Smooth muscle cell (in vitro differentiated cells): Measurements from ENCODE around the gene SLC31A1. TPM values are rescaled to one million over a fixed set of nuclear protein-coding genes. Genes with fewer than 3 reads are reported as not detected.

Experiments
- DNase-seq: peaks from one replicate; lab custom pipeline; 2025; ENCODE audit not compliant: unreplicated experiment; lab: John Stamatoyannopoulos, UW
- H2AFZ ChIP-seq: fragments of 200-600 bp; sonication (generic); 2 replicates; pipeline ENCODE4 v1.6.0; 2016; ENCODE audit warnings: antibody characterized with exemption, low read depth, mild to moderate bottlenecking
- H3F3A ChIP-seq: fragments of 200-600 bp; sonication (generic); 2 replicates; pipeline ENCODE4 v1.6.0; 2017; ENCODE audit warnings: antibody characterized with exemption, low read depth
- H3K27ac ChIP-seq: fragments of 200-600 bp; sonication (generic); 2 replicates; pipeline ENCODE4 v1.5.1; 2016; ENCODE audit warnings: low read depth, mild to moderate bottlenecking
- H3K27me3 ChIP-seq: fragments of 200-600 bp; sonication (generic); 2 replicates; pipeline ENCODE4 v1.6.1; 2016; ENCODE audit warnings: low read depth, mild to moderate bottlenecking
- H3K36me3 ChIP-seq: fragments of 200-600 bp; sonication (generic); 2 replicates; pipeline ENCODE4 v1.5.1; 2016; ENCODE audit warnings: low read depth
- H3K4me1 ChIP-seq: fragments of 200-600 bp; sonication (generic); 2 replicates; pipeline ENCODE4 v1.5.1; 2016; ENCODE audit warnings: low read depth
- H3K4me2 ChIP-seq: fragments of 200-600 bp; sonication (generic); 2 replicates; pipeline ENCODE4 v1.6.0; 2016; ENCODE audit warnings: mild to moderate bottlenecking
- H3K4me3 ChIP-seq: fragments of 200-600 bp; sonication (generic); 2 replicates; pipeline ENCODE4 v1.5.1; 2016; ENCODE audit warnings: mild to moderate bottlenecking
- H3K79me2 ChIP-seq: fragments of 200-600 bp; sonication (generic); 2 replicates; pipeline ENCODE4 v1.6.0; 2016; ENCODE audit warnings: low read depth, mild to moderate bottlenecking
- H3K9ac ChIP-seq: fragments of 200-600 bp; sonication (generic); 2 replicates; pipeline ENCODE4 v1.6.0; 2016; ENCODE audit warnings: low read depth
- H3K9me3 ChIP-seq: fragments of 200-600 bp; sonication (generic); replicated peaks from 2 replicates; pipeline ENCODE4 v1.5.1; 2016; ENCODE audit warnings: low read depth
- H4K20me1 ChIP-seq: fragments of 200-600 bp; sonication (generic); 2 replicates; pipeline ENCODE4 v1.6.0; 2016; ENCODE audit warnings: low read depth
- CTCF ChIP-seq: fragments of 200-600 bp; sonication (generic); IDR thresholded peaks from 2 replicates; pipeline ENCODE4 v1.5.1; 2017; ENCODE audit warnings: borderline replicate concordance, mild to moderate bottlenecking, antibody characterized with exemption; ENCODE audit not compliant: insufficient read depth, poor library complexity, severe bottlenecking
- WGBS: methylation state at CpG from one replicate; pipeline ENCODE4 v1.1.7; 2016; ENCODE audit warnings: low lambda C conversion rate; 5-methylcytosine and 5-hydroxymethylcytosine counted together
- polyA plus RNA-seq: library from polyadenylated mRNA; unstranded; fragments of >200 nt; fragmentation: Nextera tagmentation; extraction: Ambion mirVana; gene quantifications from 2 replicates; pipeline ENCODE4 v1.2.1, GENCODE V29; 2016
- total RNA-seq: library from RNA; depleted of rRNA; stranded (reverse); fragments of >200 nt; gene quantifications from 2 replicates; pipeline ENCODE4 v1.2.3, GENCODE V29; 2014

Gene SLC31A1
- total and polyA plus RNA-seq, 2 experiments from 2014 or later, result 34.7 to 35.8 TPM

DNA sequence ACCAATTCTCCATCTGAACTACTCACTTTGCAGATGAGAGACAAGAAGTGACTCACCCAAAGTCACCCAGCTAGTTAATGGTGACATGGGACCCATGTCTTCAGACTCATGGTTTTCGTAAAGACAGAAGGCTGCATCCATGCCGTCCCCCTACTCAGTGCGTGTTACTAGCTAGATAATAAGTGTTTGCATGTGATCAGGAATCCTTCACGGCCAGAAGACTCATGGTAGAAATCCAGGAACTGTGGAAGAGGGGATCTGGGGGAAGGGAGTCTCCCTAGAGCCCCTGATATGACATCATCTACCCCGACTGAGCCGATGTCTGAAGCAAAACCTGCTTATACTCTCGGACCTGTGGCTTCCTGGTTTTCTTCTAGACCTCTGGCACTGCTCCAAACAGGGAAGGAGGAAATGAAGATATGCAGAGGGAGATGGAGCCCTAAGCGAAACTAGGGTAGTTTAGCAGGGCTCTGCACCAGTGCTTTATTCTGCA lies 78.5 kb downstream of the SLC31A1 start:
- Histone ChIP-seq H3K9ac (no peak overlapping the region), H3K4me2 (no peak overlapping the region), H3K9me3 (no peaks in the 10 kb centered on the region), H4K20me1 (no peaks in the 10 kb centered on the region), H3K27me3 (no peaks in the 10 kb centered on the region), H3K4me1 (no peaks in the 10 kb centered on the region), H3K27ac (no peak overlapping the region), H2AFZ (no peak overlapping the region), H3F3A (no peaks in the 10 kb centered on the region), H3K36me3 (no peaks in the 10 kb centered on the region), H3K79me2 (no peaks in the 10 kb centered on the region), H3K4me3 (no peak overlapping the region)
- TF ChIP-seq CTCF, result no peak
- 66% methylated on average over 8 of the region's 8 CpGs for WGBS
- no peak for DNase-seq

- DNase-seq, result no peak
Observed at GRCh38 chr9:113301548-113301947, 80.2 kb downstream of the SLC31A1 start.

GRCh38 chr9:113302792-113303418 lies 81.6 kb downstream of the SLC31A1 start, which contains the start of gene RNF183:
Gene RNF183 (minus strand): TSS chr9:113303376. CDS start chr9:113298184, 5,192 bp downstream.
- Histone ChIP-seq H3K79me2 (no peaks in the 10 kb centered on the region), H3K9ac (no peak within 1 kb of the TSS), H3K4me1 (no peaks in the 10 kb centered on the region), H3K27me3 (no peaks in the 10 kb centered on the region), H3K4me3 (no peak within 1 kb of the TSS), H3K27ac (no peak within 1 kb of the TSS), H2AFZ (no peak within 1 kb of the TSS), H3K4me2 (no peak within 1 kb of the TSS), H3K9me3 (no peaks in the 10 kb centered on the region), H4K20me1 (no peaks in the 10 kb centered on the region), H3F3A (no peaks in the 10 kb centered on the region), H3K36me3 (no peaks in the 10 kb centered on the region)
- DNase-seq, result no peak
- no peak for TF ChIP-seq CTCF
- 88% methylated on average over 25 of the region's 25 CpGs for WGBS

More at GRCh38 chr9:113301548-113301947, 80.2 kb downstream of the SLC31A1 start:
- no peak overlapping the region for H3K9ac ChIP-seq
- H3K4me2 ChIP-seq, result no peak overlapping the region
- no peak for TF ChIP-seq CTCF
- no peaks in the 10 kb centered on the region for H3F3A ChIP-seq
- no peaks in the 10 kb centered on the region for H3K27me3 ChIP-seq
- WGBS, result 83% methylated on average over 8 of the region's 8 CpGs
- no peak overlapping the region for H2AFZ ChIP-seq
- H4K20me1 ChIP-seq, result no peaks in the 10 kb centered on the region
- H3K4me1 ChIP-seq, result no peaks in the 10 kb centered on the region
- H3K79me2 ChIP-seq, result no peaks in the 10 kb centered on the region
- no peaks in the 10 kb centered on the region for H3K9me3 ChIP-seq
- H3K27ac ChIP-seq, result no peak overlapping the region
- H3K4me3 ChIP-seq, result no peak overlapping the region
- H3K36me3 ChIP-seq, result no peaks in the 10 kb centered on the region

GRCh38 chr9:113306566-113306965 lies 85.2 kb downstream of the SLC31A1 start:
- no peaks in the 10 kb centered on the region for H3F3A ChIP-seq
- H3K27ac ChIP-seq, result no peak overlapping the region
- no peaks in the 10 kb centered on the region for H3K27me3 ChIP-seq
- no peaks in the 10 kb centered on the region for H3K9me3 ChIP-seq
- no peak for DNase-seq
- no peak overlapping the region for H3K4me2 ChIP-seq
- no peak overlapping the region for H2AFZ ChIP-seq
- no peak overlapping the region for H3K4me3 ChIP-seq
- no peak for TF ChIP-seq CTCF
- H3K79me2 ChIP-seq, result no peaks in the 10 kb centered on the region
- no peaks in the 10 kb centered on the region for H4K20me1 ChIP-seq
- H3K9ac ChIP-seq, result no peak overlapping the region
- H3K4me1 ChIP-seq, result no peaks in the 10 kb centered on the region
- 91% methylated on average over 1 of the region's 1 CpG for WGBS
- H3K36me3 ChIP-seq, result no peaks in the 10 kb centered on the region
